H1 (cell line): ENCODE data around the gene GRID1. TPM values are rescaled to one million over a fixed set of nuclear protein-coding genes. Genes with fewer than 3 reads are reported as not detected.

Experiments
- CTCF ChIA-PET: fragments of 300-600 bp; sonication (Branson Sonifier 250); formaldehyde crosslinking; loops from one replicate; lab custom pipeline; 2021; ENCODE audit not compliant: partially characterized antibody; lab: Charles Lee
- POLR2A ChIA-PET: fragments of 300-600 bp; sonication (Branson Sonifier 250); formaldehyde crosslinking; loops from one replicate; lab custom pipeline; 2021; ENCODE audit warnings: inconsistent platforms; ENCODE audit not compliant: partially characterized antibody; lab: Charles Lee
- DNase-seq, 2 experiments: peaks; one replicate each; pipeline versions ENCODE4 v3.0.0 to v3.0.0-alpha.2; 2010 to 2022; ENCODE audit warnings: low spot score in 2 of 2, low read depth in 1 of 2, mixed read lengths in 1 of 2
- FAIRE-seq: peaks from 2 replicates; lab custom pipeline; 2011; peaks lifted over from hg19 to GRCh38; lab: Jason Lieb, UNC
- H2AFZ ChIP-seq: 2 replicates; pipeline ENCODE4 v1.8.1; 2012; ENCODE audit warnings: low read length, inconsistent platforms
- H2AK5ac ChIP-seq: 2 replicates; pipeline ENCODE4 v1.6.1; 2013; ENCODE audit warnings: low read depth, low read length
- H2BK120ac ChIP-seq: replicated peaks from 2 replicates; pipeline ENCODE3; 2013; ENCODE audit warnings: low read depth, low read length, inconsistent platforms
- H2BK12ac ChIP-seq: 2 replicates; pipeline ENCODE4 v1.6.1; 2013; ENCODE audit warnings: low read depth, low read length
- H2BK15ac ChIP-seq: 2 replicates; pipeline ENCODE4 v1.6.1; 2013; ENCODE audit warnings: low read length
- H2BK20ac ChIP-seq: 2 replicates; pipeline ENCODE4 v1.6.1; 2013; ENCODE audit warnings: low read length
- H2BK5ac ChIP-seq: 2 replicates; pipeline ENCODE4 v1.6.1; 2013; ENCODE audit warnings: low read depth, low read length
- H3K14ac ChIP-seq: 2 replicates; pipeline ENCODE4 v1.6.1; 2013; ENCODE audit warnings: inconsistent platforms; ENCODE audit not compliant: insufficient read length
- H3K18ac ChIP-seq: 2 replicates; pipeline ENCODE4 v1.6.1; 2013; ENCODE audit warnings: low read length; ENCODE audit errors: extremely low read depth
- H3K23ac ChIP-seq: 2 replicates; pipeline ENCODE4 v1.6.1; 2013; ENCODE audit warnings: inconsistent platforms; ENCODE audit not compliant: insufficient read length
- H3K23me2 ChIP-seq: 2 replicates; pipeline ENCODE4 v1.6.1; 2013; ENCODE audit warnings: low read depth, low read length
- H3K27ac ChIP-seq: 2 replicates; pipeline ENCODE4 v1.6.1; 2011; ENCODE audit warnings: low read depth, low read length, inconsistent platforms
- H3K27me3 ChIP-seq, 4 experiments: replicated peaks in 1 of 4; 1 replicate in 1 of 4; 2 replicates in 3 of 4; pipeline versions ENCODE4 v1.6.1 to v1.8.1; 2011 to 2013; ENCODE audit warnings: low read length in 3 of 4, mild to moderate bottlenecking in 3 of 4, inconsistent platforms in 2 of 4, mixed read lengths in 2 of 4, moderate library complexity in 1 of 4; ENCODE audit not compliant: control insufficient read depth in 3 of 4, insufficient read depth in 3 of 4; ENCODE audit errors: extremely low read depth in 1 of 4
- H3K36me3 ChIP-seq, 4 experiments: 2 replicates each; pipeline versions ENCODE4 v1.6.1 to v1.8.1; 2011 to 2013; ENCODE audit warnings: mild to moderate bottlenecking in 4 of 4, low read length in 3 of 4, moderate library complexity in 2 of 4, control low read depth in 1 of 4, inconsistent platforms in 1 of 4; ENCODE audit not compliant: insufficient read depth in 4 of 4, control insufficient read depth in 2 of 4
- H3K4ac ChIP-seq: replicated peaks from 2 replicates; pipeline ENCODE3; 2013; ENCODE audit warnings: low read length, low read depth, mixed read lengths, inconsistent platforms; ENCODE audit not compliant: insufficient read length
- H3K4me1 ChIP-seq, 4 experiments: replicated peaks in 1 of 4; 1 replicate in 1 of 4; 2 replicates in 3 of 4; pipeline versions ENCODE4 v1.6.1 to v1.8.1; 2011 to 2013; ENCODE audit warnings: low read length in 3 of 4, inconsistent platforms in 2 of 4, mixed read lengths in 1 of 4; ENCODE audit not compliant: insufficient read depth in 4 of 4, control insufficient read depth in 3 of 4
- H3K4me2 ChIP-seq, 2 experiments: 2 replicates each; pipeline versions ENCODE4 v1.6.1 to v1.8.1; 2011 to 2013; ENCODE audit warnings: low read depth in 2 of 2, low read length in 2 of 2, control low read depth in 1 of 2, inconsistent platforms in 1 of 2, mild to moderate bottlenecking in 1 of 2; ENCODE audit not compliant: insufficient read depth in 1 of 2
- H3K4me3 ChIP-seq, 4 experiments: fragments of 200-600, 300-600 bp in 1 of 4; sonication (generic), shearing (Covaris generic), sonication (Bioruptor Twin) in 1 of 4; 2 replicates each; pipeline versions ENCODE4 v1.5.1 to v1.8.1; 2011 to 2016; ENCODE audit warnings: low read length in 4 of 4, low read depth in 3 of 4, control low read depth in 2 of 4, inconsistent platforms in 2 of 4, mild to moderate bottlenecking in 2 of 4, mixed read lengths in 1 of 4, moderate library complexity in 1 of 4; ENCODE audit not compliant: insufficient read depth in 2 of 4; ENCODE audit errors: extremely low read depth in 1 of 4
- H3K56ac ChIP-seq: replicated peaks from 2 replicates; pipeline ENCODE3; 2013; ENCODE audit warnings: low read depth, mild to moderate bottlenecking, mixed read lengths, low read length, inconsistent platforms; ENCODE audit not compliant: insufficient read length
- H3K79me1 ChIP-seq: 2 replicates; pipeline ENCODE4 v1.6.1; 2013; ENCODE audit warnings: low read depth, low read length, control low read depth
- H3K79me2 ChIP-seq, 2 experiments: 2 replicates each; pipeline versions ENCODE4 v1.6.1 to v1.8.1; 2012 to 2013; ENCODE audit warnings: low read length in 2 of 2, mild to moderate bottlenecking in 2 of 2, inconsistent platforms in 1 of 2; ENCODE audit not compliant: insufficient read depth in 2 of 2, control insufficient read depth in 1 of 2
- H3K9ac ChIP-seq, 4 experiments: replicated peaks in 1 of 4; 1 replicate in 1 of 4; 2 replicates in 3 of 4; pipeline versions ENCODE4 v1.6.1 to v1.8.1; 2011 to 2013; ENCODE audit warnings: low read depth in 3 of 4, low read length in 3 of 4, control low read depth in 2 of 4, mild to moderate bottlenecking in 2 of 4, moderate library complexity in 2 of 4, inconsistent platforms in 1 of 4; ENCODE audit errors: extremely low read depth in 1 of 4
- H3K9me3 ChIP-seq, 2 experiments: 2 replicates each; pipeline versions ENCODE4 v1.6.1 to v1.8.1; 2012 to 2013; ENCODE audit warnings: mild to moderate bottlenecking in 2 of 2, moderate library complexity in 2 of 2, control low read depth in 1 of 2, inconsistent platforms in 1 of 2, low read depth in 1 of 2, low read length in 1 of 2, mixed read lengths in 1 of 2; ENCODE audit not compliant: insufficient read depth in 2 of 2
- H4K20me1 ChIP-seq, 2 experiments: replicated peaks in 1 of 2; 2 replicates each; pipeline versions ENCODE3 to v1.8.1; 2011 to 2013; ENCODE audit warnings: inconsistent platforms in 2 of 2, low read length in 2 of 2, mild to moderate bottlenecking in 1 of 2; ENCODE audit not compliant: insufficient read depth in 2 of 2, control insufficient read depth in 1 of 2
- H4K5ac ChIP-seq: 2 replicates; pipeline ENCODE4 v1.6.1; 2013; ENCODE audit warnings: low read length, low read depth, mixed read lengths, inconsistent platforms; ENCODE audit not compliant: insufficient read length
- H4K8ac ChIP-seq: 2 replicates; pipeline ENCODE4 v1.8.0; 2013; ENCODE audit warnings: mild to moderate bottlenecking, moderate library complexity, low read length, inconsistent platforms; ENCODE audit not compliant: insufficient read depth; ENCODE audit errors: extremely low read depth
- H4K91ac ChIP-seq: replicated peaks from 2 replicates; pipeline ENCODE3; 2013; ENCODE audit warnings: low read length, mixed read lengths, inconsistent platforms; ENCODE audit not compliant: insufficient read length
- KDM5A ChIP-seq: fragments of 200-600 bp; IDR thresholded peaks from 2 replicates; pipeline ENCODE4 v1.7.1; 2012; ENCODE audit warnings: mild to moderate bottlenecking, low read length, inconsistent platforms, mixed read lengths
- POLR2A ChIP-seq, 2 experiments: IDR thresholded peaks; 1 replicate in 1 of 2; 2 replicates in 1 of 2; pipeline ENCODE4 v1.6.1; 2011; ENCODE audit warnings: low read depth in 2 of 2, low read length in 2 of 2, mild to moderate bottlenecking in 2 of 2; ENCODE audit errors: control extremely low read depth in 1 of 2
- SIRT6 ChIP-seq: IDR thresholded peaks from one replicate; pipeline ENCODE4 v1.7.1; 2012; ENCODE audit warnings: low read length, inconsistent platforms
- SUZ12 ChIP-seq: fragments of 200-600 bp; sonication (generic); IDR thresholded peaks from 2 replicates; pipeline ENCODE4 v1.6.1; 2012; ENCODE audit warnings: mild to moderate bottlenecking, inconsistent platforms, low read length, moderate library complexity, mixed read lengths
- WGBS, 2 experiments: shearing (Covaris generic) in 1 of 2; methylation state at CpG; one replicate each; pipeline versions ENCODE4 v1.1.6 to v1.1.7; 2013 to 2015; ENCODE audit warnings: low lambda C conversion rate in 2 of 2, mixed read lengths in 2 of 2, inconsistent platforms in 1 of 2, low coverage in 1 of 2, missing lambda C conversion rate in 1 of 2; ENCODE audit not compliant: insufficient replicate concordance in 2 of 2, insufficient coverage in 1 of 2, insufficient read length in 1 of 2; ENCODE audit errors: extremely low coverage in 1 of 2, missing lambda C conversion rate in 1 of 2; 5-methylcytosine and 5-hydroxymethylcytosine counted together
- long read RNA-seq, 2 experiments: library from RNA in 1 of 2; library from capped mRNA in 1 of 2; stranded (forward); transcript quantifications; one replicate each; pipeline ENCODE4 v2.0.0, GENCODE V29; 2021; ENCODE audit warnings: inconsistent platforms in 1 of 2
- polyA minus RNA-seq, 3 experiments: library from RNA; depleted of rRNA, polyadenylated mRNA; stranded (reverse); fragments of >200 nt; gene quantifications; 1 replicate in 2 of 3; 2 replicates in 1 of 3; pipeline ENCODE4 v1.2.3, GENCODE V29; 2011
- polyA plus RNA-seq, 7 experiments: library from polyadenylated mRNA; depleted of rRNA in 3 of 7; stranded (reverse) in 5 of 7; unstranded in 2 of 7; fragments of >200 nt in 5 of 7; fragments of 200-250 nt in 2 of 7; gene quantifications; 1 replicate in 5 of 7; 2 replicates in 1 of 7; 4 replicates in 1 of 7; pipeline versions ENCODE4 v1.2.1 to v1.2.3, GENCODE V29; 2011 to 2013; ENCODE audit warnings: missing spikeins in 2 of 7, mixed read lengths in 2 of 7
- total RNA-seq: library from RNA; stranded (reverse); fragmentation: NEBNext Ultra II Directional; extraction: Animal tissue kit (Norgen Biotek cat#: 25700); gene quantifications from 2 replicates; pipeline ENCODE4 v1.2.1, GENCODE V29; 2021

GRID1 gene
- total RNA-seq (0.15 and 0.22 TPM in 2 replicates), polyA plus RNA-seq (2011; rRNA removed) (0.30 and 0.31 TPM in 2 replicates), polyA minus RNA-seq (2011; rRNA and poly(A)+ RNA removed) (0.88 and 1.3 TPM in 2 replicates)
- polyA plus RNA-seq (2011; cell fraction: cytosol; rRNA removed): 0.21 TPM
- 0.34 TPM for polyA plus RNA-seq (2011; cell fraction: nucleus; rRNA removed)
- 0.24 to 0.65 TPM (median 0.29 TPM) in 4 replicates for polyA plus RNA-seq (2012, experiment 1 of 2)
- polyA plus RNA-seq (2012, experiment 2 of 2): 0.18 TPM
- 0.32 TPM for polyA plus RNA-seq (2013, experiment 1 of 2)
- 0.39 TPM for polyA plus RNA-seq (2013, experiment 2 of 2)
- polyA minus RNA-seq (2011; cell fraction: cytosol; rRNA and poly(A)+ RNA removed): 0.37 TPM
- 2.6 TPM for polyA minus RNA-seq (2011; cell fraction: nucleus; rRNA and poly(A)+ RNA removed)
- long read RNA-seq, experiment 1: 0 reads
- long read RNA-seq, experiment 2: 0 reads

DNA sequence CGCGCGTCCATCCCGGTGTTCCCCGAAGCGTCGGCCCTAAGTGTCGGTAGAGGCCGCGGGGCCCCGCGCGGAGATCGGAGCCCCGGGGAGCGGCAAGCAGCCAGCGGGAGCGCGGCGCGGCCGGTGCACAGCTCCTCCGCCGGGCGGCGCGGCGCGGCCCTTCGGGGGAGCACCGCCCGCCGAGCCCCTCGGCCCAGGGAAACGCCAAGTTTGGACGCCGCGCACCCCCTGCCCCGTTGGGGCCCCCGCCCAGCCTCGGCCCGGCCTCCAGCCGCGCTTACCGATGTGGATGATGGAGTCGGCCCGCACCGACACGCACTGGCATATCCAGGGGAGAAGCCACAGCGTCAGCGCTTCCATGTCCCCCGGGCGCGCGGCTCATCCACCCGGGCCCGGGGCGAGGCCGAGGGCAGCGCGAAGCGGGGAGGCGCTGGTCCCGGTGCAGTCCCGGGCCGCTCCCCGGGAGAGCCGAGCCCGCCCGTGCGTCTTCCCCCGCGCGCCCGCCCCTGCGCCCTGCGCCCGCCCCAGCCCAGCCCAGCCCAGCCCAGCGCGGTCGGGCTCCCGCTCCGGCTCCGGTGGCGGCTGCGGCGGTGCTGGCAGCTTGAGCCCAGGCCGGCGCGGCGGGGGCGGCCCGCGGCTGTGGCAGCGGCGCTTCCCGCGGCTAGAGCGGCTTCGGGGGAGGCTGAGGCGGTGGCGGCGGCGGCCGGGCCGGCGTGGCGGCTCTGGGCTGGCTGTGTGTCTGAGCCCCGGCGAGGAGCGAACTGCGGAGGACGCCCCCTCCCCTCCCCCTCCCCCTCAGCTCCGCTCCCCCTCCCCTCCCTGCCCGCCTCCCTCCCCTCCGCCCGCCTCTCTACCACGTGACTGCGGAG, at the start of gene GRID1:
TSS of gene GRID1 (minus strand) at position 763 of the 869 bp plus-strand sequence.
- no peak within 1 kb of the TSS; a peak in 1 of 7 replicates for H3K9ac ChIP-seq
- peak; percentile 64 for TF ChIP-seq SUZ12
- TF ChIP-seq POLR2A (IDR thresholded peaks at IDR 0.05; ENCODE audit: control extremely low read depth in 1 of 2, low read depth in 2 of 2, low read length in 2 of 2): no peak
- TF ChIP-seq SIRT6: no peak
- TF ChIP-seq KDM5A: no peak

More for the DNA sequence above, at the start of gene GRID1:
- Histone ChIP-seq H3K14ac (no peak within 1 kb of the TSS), H3K56ac (no peak within 1 kb of the TSS), H2BK15ac (peak within 1 kb of the TSS; percentile 40; the same call in 1 of the 2 replicates), H3K23ac (no peak within 1 kb of the TSS), H3K27me3 (peaks cover 73 to 94% (median 85%) of the 10 kb centered on the region in 4 experiments), H3K4me1 (peaks cover 0 to 34% (median 23%) of the 10 kb centered on the region in 4 experiments; a peak in 6 of 7 replicates), H2BK120ac (no peak within 1 kb of the TSS), H3K23me2 (peaks cover 25% of the 10 kb centered on the region; the same call in 1 of the 2 replicates), H3K18ac (peak within 1 kb of the TSS; percentile 1; the same call in 1 of the 2 replicates), H3K79me1 (no peaks in the 10 kb centered on the region), H4K5ac (no peak within 1 kb of the TSS), H3K4me2 (peak within 1 kb of the TSS; percentile 67 to 91), H2BK5ac (no peak within 1 kb of the TSS), H2AFZ (peak within 1 kb of the TSS; percentile 14; the same call in 1 of the 2 replicates), H3K9me3 (peaks cover 0 to 6% of the 10 kb centered on the region in 2 experiments; a peak in 1 of 4 replicates), H3K27ac (no peak within 1 kb of the TSS), H3K4me3 (peak within 1 kb of the TSS; percentile 31 to 65 (median 40)), H4K91ac (no peak within 1 kb of the TSS), H2BK20ac (no peak within 1 kb of the TSS), H3K36me3 (no peaks in the 10 kb centered on the region), H4K8ac (peak within 1 kb of the TSS; percentile 83), H4K20me1 (peaks cover 17 to 19% of the 10 kb centered on the region in 2 experiments), H3K79me2 (no peaks in the 10 kb centered on the region), H3K4ac (no peak within 1 kb of the TSS), H2BK12ac (0 out of 2 replicates have a peak within 1 kb of the TSS, but pooled peaks have one; percentile 77), H2AK5ac (peak within 1 kb of the TSS; percentile 79; the same call in 1 of the 2 replicates)
- DNase-seq: peak in 1 of 2 experiments; percentile 80
- POLR2A ChIA-PET: interaction anchor here (0.6 to 1.6 kb wide), 2 partner anchors 22 to 319 kb away, joined by 5 to 8 read pairs; no protein-coding TSS in a partner anchor
- 4% methylated on average over 32 of the region's 119 CpGs; no CpG with 5 or more reads in 1 of the 2 experiments for WGBS, 2 experiments
- CTCF ChIA-PET: interaction anchor here (0.6 to 25.6 kb wide), 3 partner anchors 13 to 86 kb away, joined by 3 to 498 read pairs (median 4); no protein-coding TSS in a partner anchor
- no peak for FAIRE-seq
